HEK293T (cell line): ENCODE data around the gene HERC3.

Source experiments
- CTCF ChIA-PET: fragments of 350-600 bp; formaldehyde crosslinking; extraction: SDS; loops from one replicate; lab custom pipeline; 2021; ENCODE audit warnings: antibody characterized with exemption, inconsistent platforms; lab: Yijun Ruan, JAX
- POLR2A ChIA-PET: fragments of 350-600 bp; formaldehyde crosslinking; extraction: SDS; loops from one replicate; lab custom pipeline; 2020; ENCODE audit warnings: antibody characterized with exemption, inconsistent platforms; lab: Yijun Ruan, JAX
- DNase-seq: peaks from one replicate; pipeline ENCODE4 v3.0.0; 2012; ENCODE audit warnings: mixed read lengths; ENCODE audit errors: extremely low spot score
- ARNT ChIP-seq: fragments of 450-650 bp; IDR thresholded peaks from 2 replicates; pipeline ENCODE4 v1.6.1; 2017; ENCODE audit warnings: mild to moderate bottlenecking
- BHLHE40 ChIP-seq: fragments of 450-650 bp; IDR thresholded peaks from 2 replicates; pipeline ENCODE4 v1.6.1; 2016; ENCODE audit warnings: mild to moderate bottlenecking, moderate library complexity, borderline replicate concordance
- CTBP1 ChIP-seq: fragments of 450-650 bp; IDR thresholded peaks from 2 replicates; pipeline ENCODE4 v1.6.1; 2016; ENCODE audit warnings: borderline replicate concordance
- ELF4 ChIP-seq: fragments of 450-650 bp; IDR thresholded peaks from 2 replicates; pipeline ENCODE4 v1.6.1; 2017; ENCODE audit warnings: antibody characterized with exemption
- FOXA1 ChIP-seq: fragments of 450-650 bp; IDR thresholded peaks from 2 replicates; pipeline ENCODE4 v1.6.1; 2016; ENCODE audit warnings: mild to moderate bottlenecking
- FOXK2 ChIP-seq: fragments of 450-650 bp; IDR thresholded peaks from 2 replicates; pipeline ENCODE4 v1.6.1; 2016; ENCODE audit warnings: mild to moderate bottlenecking
- FOXM1 ChIP-seq: fragments of 450-650 bp; IDR thresholded peaks from 2 replicates; pipeline ENCODE4 v1.6.1; 2017; ENCODE audit warnings: mild to moderate bottlenecking, borderline replicate concordance
- HDGF ChIP-seq: fragments of 450-650 bp; IDR thresholded peaks from 2 replicates; pipeline ENCODE4 v1.6.1; 2017; ENCODE audit warnings: antibody characterized with exemption, borderline replicate concordance
- L3MBTL2 ChIP-seq: fragments of 450-650 bp; conservative IDR thresholded peaks from 2 replicates; pipeline ENCODE4 v1.6.1; 2016; ENCODE audit warnings: mild to moderate bottlenecking
- LEF1 ChIP-seq: fragments of 450-650 bp; IDR thresholded peaks from 2 replicates; pipeline ENCODE4 v1.6.1; 2017; ENCODE audit warnings: mild to moderate bottlenecking, borderline replicate concordance
- NFRKB ChIP-seq: fragments of 450-650 bp; IDR thresholded peaks from 2 replicates; pipeline ENCODE4 v1.6.1; 2016; ENCODE audit warnings: mild to moderate bottlenecking, moderate library complexity
- PKNOX1 ChIP-seq: fragments of 450-650 bp; IDR thresholded peaks from 2 replicates; pipeline ENCODE4 v1.6.1; 2016
- SP1 ChIP-seq: fragments of 450-650 bp; IDR thresholded peaks from 2 replicates; pipeline ENCODE4 v1.6.1; 2017
- SUZ12 ChIP-seq: fragments of 450-650 bp; IDR thresholded peaks from 2 replicates; pipeline ENCODE4 v1.6.1; 2016; ENCODE audit warnings: mild to moderate bottlenecking
- TARDBP ChIP-seq: fragments of 450-650 bp; IDR thresholded peaks from 2 replicates; pipeline ENCODE4 v1.6.1; 2016
- ZNF384 ChIP-seq: fragments of 450-650 bp; IDR thresholded peaks from 2 replicates; pipeline ENCODE4 v1.6.1; 2016

Gene HERC3

GRCh38 chr4:88614058-88614457, 21.8 kb downstream of the HERC3 start:
- ChIA-PET POLR2A (interaction anchor here (1.1 kb wide), 1 partner anchor 91 kb away, joined by 3 read pairs; the partner anchor contains the start of gene PYURF), CTCF (no interaction called here)
- DNase-seq, result no peak
- TF ChIP-seq FOXM1 (no peak), LEF1 (no peak), SUZ12 (no peak), PKNOX1 (no peak), CTBP1 (no peak), HDGF (no peak), NFRKB (no peak), ARNT (no peak), ZNF384 (no peak), SP1 (no peak), FOXK2 (no peak), FOXA1 (no peak), TARDBP (no peak), BHLHE40 (no peak), L3MBTL2 (no peak), ELF4 (no peak)

GRCh38 chr4:88616275-88617150, 24.2 kb downstream of the HERC3 start:
- TF ChIP-seq LEF1, result no peak
- TF ChIP-seq FOXA1, result no peak
- TF ChIP-seq PKNOX1, result no peak
- no peak for TF ChIP-seq SP1
- TF ChIP-seq TARDBP, result no peak
- no peak for TF ChIP-seq FOXM1
- no peak for TF ChIP-seq ZNF384
- no peak for TF ChIP-seq FOXK2
- no peak for TF ChIP-seq NFRKB
- TF ChIP-seq CTBP1, result no peak
- no peak for TF ChIP-seq L3MBTL2
- TF ChIP-seq ARNT, result no peak
- TF ChIP-seq HDGF, result no peak
- TF ChIP-seq SUZ12, result no peak
- TF ChIP-seq BHLHE40, result no peak
- no peak for TF ChIP-seq ELF4
- POLR2A ChIA-PET, result no interaction called here
- DNase-seq, result no peak
- CTCF ChIA-PET, result no interaction called here

GRCh38 chr4:88618782-88619485, 26.7 kb downstream of the HERC3 start:
- DNase-seq, result no peak
- ChIA-PET CTCF (no interaction called here), POLR2A (no interaction called here)
- no peak for TF ChIP-seq FOXK2
- TF ChIP-seq TARDBP, result no peak
- no peak for TF ChIP-seq PKNOX1
- TF ChIP-seq NFRKB, result no peak
- TF ChIP-seq FOXA1, result no peak
- TF ChIP-seq LEF1, result no peak
- TF ChIP-seq ARNT, result no peak
- TF ChIP-seq L3MBTL2, result no peak
- TF ChIP-seq ELF4, result no peak

- CTCF ChIA-PET, result no interaction called here
- DNase-seq, result no peak
- TF ChIP-seq L3MBTL2, result no peak
- no peak for TF ChIP-seq CTBP1
- TF ChIP-seq ZNF384, result no peak
- no peak for TF ChIP-seq BHLHE40
- TF ChIP-seq TARDBP, result no peak
- no peak for TF ChIP-seq FOXK2
- no peak for TF ChIP-seq SP1
- no peak for TF ChIP-seq LEF1
- no peak for TF ChIP-seq NFRKB
- no peak for TF ChIP-seq SUZ12
- no peak for TF ChIP-seq ARNT
- no peak for TF ChIP-seq FOXA1
- TF ChIP-seq HDGF, result no peak
- TF ChIP-seq FOXM1, result no peak
- no peak for TF ChIP-seq ELF4
- no peak for TF ChIP-seq PKNOX1
- POLR2A ChIA-PET, result no interaction called here
Observed at GRCh38 chr4:88619971-88620370, 27.7 kb downstream of the HERC3 start.

GRCh38 chr4:88621763-88622327, 29.6 kb downstream of the HERC3 start:
- ChIA-PET CTCF (no interaction called here), POLR2A (no interaction called here)
- no peak for DNase-seq
- no peak for TF ChIP-seq ZNF384
- no peak for TF ChIP-seq NFRKB
